B cell (primary cell): ENCODE results near the gene NTN1.

Source experiments
- CTCF ChIP-seq: fragments of 200-600 bp; IDR thresholded peaks from one replicate; pipeline ENCODE4 v1.8.0; 2022; ENCODE audit warnings: antibody characterized with exemption, mild to moderate bottlenecking
- EZH2 ChIP-seq: IDR thresholded peaks from 2 replicates; pipeline ENCODE4 v1.6.1; 2012; ENCODE audit warnings: borderline replicate concordance, low read depth, mild to moderate bottlenecking, moderate library complexity, low read length; ENCODE audit not compliant: insufficient read depth, poor library complexity, severe bottlenecking

- TF ChIP-seq EZH2, result no peak
- TF ChIP-seq CTCF, result no peak
These were observed 66.6 kb downstream of the NTN1 start for GRCh38 chr17:9087921-9088320.
